Astrocyte (in vitro differentiated cells and primary cell): ENCODE measurements around the gene KY.

Experiments
- CTCF ChIP-seq: IDR thresholded peaks from 2 replicates; pipeline ENCODE4 v1.5.1; 2011; ENCODE audit warnings: low read depth, mild to moderate bottlenecking, inconsistent platforms, low read length, moderate library complexity; ENCODE audit not compliant: insufficient read depth
- EZH2 ChIP-seq: IDR thresholded peaks from 2 replicates; pipeline ENCODE4 v1.6.1; 2012; ENCODE audit warnings: mild to moderate bottlenecking, low read length, inconsistent platforms; ENCODE audit not compliant: insufficient read depth

GRCh38 chr3:134600685-134601463 lies 49.9 kb downstream of the KY start:
- peak; percentile 92 for TF ChIP-seq CTCF
- TF ChIP-seq EZH2: no peak
